Activated naive CD4-positive, alpha-beta T cell treated with anti-CD3 and anti-CD28 coated beads, Interleukin-2, amount 10 ng/mL, durations not matched to agents 7 days and 5 days (primary cell): ENCODE measurements around the gene PLEKHO1.

Source experiments
- CTCF ChIA-PET: fragments of 350-600 bp; sonication (Branson Sonifier 250); formaldehyde crosslinking; loops from one replicate; lab custom pipeline; 2021; ENCODE audit warnings: antibody characterized with exemption; lab: Charles Lee
- DNase-seq: peaks from one replicate; pipeline ENCODE4 v3.0.0-alpha.2; 2020
- H3K27ac Mint-ChIP-seq: one replicate; pipeline ENCODE4 v1.8.0; 2021; ENCODE audit warnings: mild to moderate bottlenecking, moderate library complexity, mixed read lengths
- H3K27me3 Mint-ChIP-seq: one replicate; pipeline ENCODE4 v1.8.0; 2021; ENCODE audit warnings: mild to moderate bottlenecking, mixed read lengths
- H3K36me3 Mint-ChIP-seq: one replicate; pipeline ENCODE4 v1.8.0; 2021; ENCODE audit warnings: mixed read lengths
- H3K4me1 Mint-ChIP-seq: one replicate; pipeline ENCODE4 v1.8.0; 2021; ENCODE audit warnings: mixed read lengths
- H3K4me3 Mint-ChIP-seq: one replicate; pipeline ENCODE4 v1.8.0; 2021; ENCODE audit warnings: mild to moderate bottlenecking, moderate library complexity, mixed read lengths
- H3K9me3 Mint-ChIP-seq: one replicate; pipeline ENCODE4 v1.8.0; 2021; ENCODE audit warnings: mixed read lengths

PLEKHO1 gene

GRCh38 chr1:150149271-150150132 is at the start of gene PLEKHO1:
TSS of gene PLEKHO1 (plus strand) at chr1:150149916. CDS start at chr1:150150258, 342 bp downstream.
- Mint-ChIP-seq H3K4me3 (peak within 1 kb of the TSS; percentile 98), H3K36me3 (peaks cover 46% of the 10 kb centered on the region), H3K27ac (peak within 1 kb of the TSS; percentile 97), H3K27me3 (peaks cover 17% of the 10 kb centered on the region), H3K9me3 (no peaks in the 10 kb centered on the region), H3K4me1 (peaks cover 74% of the 10 kb centered on the region)
- CTCF ChIA-PET, result interaction anchor here (1.6 to 2.1 kb wide), 3 partner anchors 9 to 16 kb away, joined by 4 to 7 read pairs (median 5); no protein-coding TSS in a partner anchor
- peak; percentile 90 for DNase-seq

DNA sequence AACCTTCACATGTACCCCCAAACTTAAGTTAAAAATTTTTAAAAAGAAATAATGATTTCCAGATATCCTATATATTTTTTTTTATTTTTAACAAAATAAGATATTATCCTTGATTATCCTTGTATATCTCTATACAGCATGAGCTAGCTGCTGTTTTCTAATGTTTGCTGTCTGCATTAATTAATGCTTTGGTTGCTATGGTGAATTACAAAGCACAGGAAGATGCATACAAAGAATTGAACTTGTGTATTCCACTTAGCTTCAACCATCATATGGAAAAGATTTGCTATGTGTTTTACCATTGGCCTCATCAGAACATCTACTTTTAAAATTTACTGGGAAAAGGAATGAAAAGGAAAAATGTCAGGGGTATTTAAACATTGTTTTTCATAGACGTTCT is 46.7 kb upstream of the PLEKHO1 start:
- DNase-seq, result no peak
- peaks cover 40% of the 10 kb centered on the region for H3K36me3 Mint-ChIP-seq
- no peak overlapping the region for H3K27ac Mint-ChIP-seq
- CTCF ChIA-PET, result interaction anchor here (1.7 to 2.7 kb wide), 2 partner anchors 8 to 63 kb away, joined by 4 to 8 read pairs; no protein-coding TSS in a partner anchor
- H3K27me3 Mint-ChIP-seq, result no peaks in the 10 kb centered on the region
- no peaks in the 10 kb centered on the region for H3K9me3 Mint-ChIP-seq
- no peak overlapping the region for H3K4me3 Mint-ChIP-seq
- peaks cover 41% of the 10 kb centered on the region for H3K4me1 Mint-ChIP-seq

DNA sequence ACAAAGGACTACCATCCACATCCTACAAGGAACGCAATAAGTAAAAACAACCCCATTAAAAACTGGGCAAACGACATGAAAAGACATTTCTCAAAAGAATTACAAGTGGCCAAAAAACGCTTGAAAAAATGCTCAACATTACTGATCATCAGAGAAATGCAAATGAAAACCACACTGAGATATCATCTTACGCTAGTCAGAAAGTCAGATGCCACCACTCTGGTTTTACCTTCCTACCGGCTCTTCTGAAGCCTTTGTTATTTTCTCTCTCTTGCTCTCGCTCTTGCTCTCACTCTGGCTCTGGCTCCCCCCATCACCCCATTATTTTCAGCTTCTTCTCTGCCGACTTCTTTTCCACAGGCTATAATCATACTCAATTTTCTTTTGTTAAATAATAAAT is 43.4 kb upstream of the PLEKHO1 start:
- Mint-ChIP-seq H3K27ac (peak overlapping the region; percentile 92), H3K9me3 (no peaks in the 10 kb centered on the region), H3K27me3 (no peaks in the 10 kb centered on the region), H3K4me3 (peak overlapping the region; percentile 50), H3K36me3 (peaks cover 35% of the 10 kb centered on the region), H3K4me1 (peaks cover 66% of the 10 kb centered on the region)
- CTCF ChIA-PET, result no interaction called here
- peak; percentile 41 for DNase-seq

DNA sequence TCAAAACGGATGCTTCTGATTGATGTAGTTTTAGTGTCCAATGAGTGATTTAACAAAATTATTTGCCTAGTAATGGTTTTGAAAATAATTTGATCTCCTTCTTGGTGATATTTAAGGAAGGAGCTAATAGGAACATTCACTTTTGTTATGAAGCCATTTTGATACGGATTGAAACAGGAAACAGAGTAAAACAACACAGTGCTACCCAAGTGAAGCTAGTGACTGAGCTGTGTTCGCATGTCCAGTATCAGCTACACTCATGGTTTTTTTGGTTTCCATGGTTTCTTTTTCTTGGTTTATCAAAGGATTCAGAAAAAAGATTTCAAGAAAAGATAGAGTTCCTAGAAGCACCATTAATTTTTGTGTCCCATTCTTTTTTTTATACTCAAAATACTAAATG is 40.1 kb upstream of the PLEKHO1 start:
- CTCF ChIA-PET, result interaction anchor here (1.5 kb wide), 1 partner anchor 78 kb away, joined by 5 read pairs; no protein-coding TSS in a partner anchor
- no peaks in the 10 kb centered on the region for H3K27me3 Mint-ChIP-seq
- H3K9me3 Mint-ChIP-seq, result peaks cover 4% of the 10 kb centered on the region
- DNase-seq, result no peak
- H3K36me3 Mint-ChIP-seq, result peaks cover 51% of the 10 kb centered on the region
- H3K4me3 Mint-ChIP-seq, result peak overlapping the region; percentile 67
- H3K4me1 Mint-ChIP-seq, result peaks cover 80% of the 10 kb centered on the region
- peak overlapping the region; percentile 99 for H3K27ac Mint-ChIP-seq

GRCh38 chr1:150110116-150110515 is 39.6 kb upstream of the PLEKHO1 start:
- Mint-ChIP-seq H3K4me3 (peak overlapping the region; percentile 67), H3K27me3 (no peaks in the 10 kb centered on the region), H3K27ac (peak overlapping the region; percentile 99), H3K4me1 (peaks cover 77% of the 10 kb centered on the region), H3K36me3 (peaks cover 51% of the 10 kb centered on the region), H3K9me3 (peaks cover 7% of the 10 kb centered on the region)
- CTCF ChIA-PET, result interaction anchor here (1.5 kb wide), 1 partner anchor 77 kb away, joined by 5 read pairs; no protein-coding TSS in a partner anchor
- DNase-seq, result no peak

DNA sequence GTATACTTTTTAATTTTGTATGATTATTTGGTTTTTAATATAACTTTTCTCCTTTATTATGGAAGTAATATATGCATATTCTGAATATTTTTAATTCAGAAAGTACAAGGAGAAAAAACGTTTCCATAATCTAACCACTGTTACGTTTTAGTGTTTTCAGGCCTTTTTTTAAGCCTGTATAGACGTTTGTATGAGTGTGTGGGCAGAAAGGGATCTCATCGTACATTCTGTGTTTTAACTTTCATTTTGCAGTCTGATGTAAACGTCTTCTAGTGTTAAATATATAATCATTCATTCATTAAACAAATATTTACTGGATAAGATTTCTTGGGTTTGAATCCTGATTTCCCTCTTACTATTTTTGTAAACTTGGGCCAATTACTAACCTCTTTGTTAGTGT is 38.0 kb upstream of the PLEKHO1 start:
- Mint-ChIP-seq H3K36me3 (peaks cover 49% of the 10 kb centered on the region), H3K9me3 (peaks cover 11% of the 10 kb centered on the region), H3K4me1 (peaks cover 62% of the 10 kb centered on the region), H3K27me3 (no peaks in the 10 kb centered on the region), H3K4me3 (peak overlapping the region; percentile 63), H3K27ac (peak overlapping the region; percentile 84)
- DNase-seq, result no peak
- CTCF ChIA-PET, result no interaction called here

DNA sequence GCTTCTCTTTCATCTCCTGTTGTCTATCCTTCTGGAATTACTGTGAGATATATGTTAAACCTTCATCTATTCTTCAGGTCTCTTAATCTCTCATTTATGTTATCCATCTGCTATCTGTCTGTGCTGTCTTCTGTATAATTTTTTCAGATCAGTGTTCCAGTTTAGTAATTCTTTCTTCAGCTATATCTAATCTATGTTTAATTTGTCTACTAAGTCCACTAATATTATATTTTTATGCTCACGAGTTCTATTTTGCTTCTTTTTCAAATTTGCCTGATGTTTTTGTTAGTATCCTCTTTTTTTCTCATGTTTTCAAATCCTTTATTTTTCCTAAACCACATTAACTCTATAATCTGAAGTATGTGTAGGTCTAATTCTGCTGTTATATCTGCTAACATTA is 34.6 kb upstream of the PLEKHO1 start:
- no peak overlapping the region for H3K27ac Mint-ChIP-seq
- no peak overlapping the region for H3K4me3 Mint-ChIP-seq
- H3K27me3 Mint-ChIP-seq, result no peaks in the 10 kb centered on the region
- peaks cover 11% of the 10 kb centered on the region for H3K9me3 Mint-ChIP-seq
- peaks cover 41% of the 10 kb centered on the region for H3K36me3 Mint-ChIP-seq
- peaks cover 28% of the 10 kb centered on the region for H3K4me1 Mint-ChIP-seq
- CTCF ChIA-PET, result interaction anchor here (1.1 to 1.3 kb wide), 2 partner anchors 24 to 56 kb away, joined by 3 read pairs; no protein-coding TSS in a partner anchor
- DNase-seq, result no peak

GRCh38 chr1:150118716-150119115 is 31.0 kb upstream of the PLEKHO1 start:
- Mint-ChIP-seq H3K36me3 (peaks cover 30% of the 10 kb centered on the region), H3K4me3 (no peak overlapping the region), H3K9me3 (peaks cover 11% of the 10 kb centered on the region), H3K27ac (no peak overlapping the region), H3K4me1 (no peaks in the 10 kb centered on the region), H3K27me3 (no peaks in the 10 kb centered on the region)
- CTCF ChIA-PET, result interaction anchor here (1.4 kb wide), 1 partner anchor 45 kb away, joined by 4 read pairs; no protein-coding TSS in a partner anchor
- DNase-seq, result no peak

DNA sequence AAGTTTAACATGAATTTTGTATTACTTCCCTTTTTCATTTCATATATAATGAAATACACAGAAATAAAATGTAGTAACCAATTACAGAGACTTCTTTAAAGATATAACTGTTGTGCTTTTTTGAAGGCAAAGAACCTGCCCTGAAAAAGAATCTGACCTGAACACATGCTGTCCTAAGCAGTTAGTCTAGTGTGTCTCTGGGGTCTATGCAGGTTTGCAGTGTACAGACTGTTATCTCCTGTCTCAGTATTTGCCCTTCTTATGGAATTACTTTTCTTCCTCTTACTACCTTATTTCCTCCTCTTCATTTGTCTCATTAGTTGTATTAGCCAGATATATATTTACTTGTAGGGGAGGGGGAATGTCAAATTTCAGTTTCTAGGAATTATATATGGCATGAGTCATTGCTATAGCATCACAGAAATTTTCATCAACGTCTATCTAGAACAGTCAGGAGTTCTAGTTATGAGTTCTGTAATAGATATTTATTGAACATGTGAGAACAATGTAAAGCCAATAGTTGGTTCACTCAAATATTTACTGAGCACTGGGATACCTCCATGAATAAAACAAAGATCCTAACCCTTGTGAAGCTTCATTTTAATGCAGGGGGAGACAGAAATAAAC is 28.4 kb upstream of the PLEKHO1 start:
- H3K36me3 Mint-ChIP-seq, result peaks cover 12% of the 10 kb centered on the region
- CTCF ChIA-PET, result no interaction called here
- H3K4me3 Mint-ChIP-seq, result no peak overlapping the region
- no peak overlapping the region for H3K27ac Mint-ChIP-seq
- no peaks in the 10 kb centered on the region for H3K27me3 Mint-ChIP-seq
- no peaks in the 10 kb centered on the region for H3K9me3 Mint-ChIP-seq
- no peak for DNase-seq
- H3K4me1 Mint-ChIP-seq, result no peaks in the 10 kb centered on the region

GRCh38 chr1:150126811-150127210 is 22.9 kb upstream of the PLEKHO1 start:
- Mint-ChIP-seq H3K9me3 (no peaks in the 10 kb centered on the region), H3K27ac (no peak overlapping the region), H3K4me1 (no peaks in the 10 kb centered on the region), H3K4me3 (no peak overlapping the region), H3K27me3 (no peaks in the 10 kb centered on the region), H3K36me3 (peaks cover 14% of the 10 kb centered on the region)
- CTCF ChIA-PET, result no interaction called here
- no peak for DNase-seq

DNA sequence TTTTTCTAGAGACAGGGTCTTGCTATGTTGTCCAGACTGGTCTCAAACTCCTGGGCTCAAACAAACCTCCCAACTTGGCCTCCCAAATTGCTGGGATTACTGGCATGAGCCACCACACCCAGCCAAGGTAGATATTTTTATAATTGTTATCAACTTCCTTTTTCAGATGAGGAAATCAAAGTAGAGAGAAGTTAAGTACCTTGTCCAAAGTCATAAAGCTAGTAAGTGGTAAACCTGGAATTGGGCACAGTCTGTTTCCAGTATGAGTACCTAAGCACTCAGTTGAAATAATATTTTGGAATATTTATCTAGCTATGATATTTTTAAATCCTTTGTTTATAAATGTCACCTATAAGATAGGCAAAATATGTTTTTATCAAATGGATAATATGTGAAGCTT is 22.3 kb upstream of the PLEKHO1 start:
- no peak overlapping the region for H3K27ac Mint-ChIP-seq
- H3K36me3 Mint-ChIP-seq, result peaks cover 11% of the 10 kb centered on the region
- no peak overlapping the region for H3K4me3 Mint-ChIP-seq
- CTCF ChIA-PET, result no interaction called here
- H3K4me1 Mint-ChIP-seq, result no peaks in the 10 kb centered on the region
- no peaks in the 10 kb centered on the region for H3K27me3 Mint-ChIP-seq
- DNase-seq, result no peak
- H3K9me3 Mint-ChIP-seq, result no peaks in the 10 kb centered on the region

DNA sequence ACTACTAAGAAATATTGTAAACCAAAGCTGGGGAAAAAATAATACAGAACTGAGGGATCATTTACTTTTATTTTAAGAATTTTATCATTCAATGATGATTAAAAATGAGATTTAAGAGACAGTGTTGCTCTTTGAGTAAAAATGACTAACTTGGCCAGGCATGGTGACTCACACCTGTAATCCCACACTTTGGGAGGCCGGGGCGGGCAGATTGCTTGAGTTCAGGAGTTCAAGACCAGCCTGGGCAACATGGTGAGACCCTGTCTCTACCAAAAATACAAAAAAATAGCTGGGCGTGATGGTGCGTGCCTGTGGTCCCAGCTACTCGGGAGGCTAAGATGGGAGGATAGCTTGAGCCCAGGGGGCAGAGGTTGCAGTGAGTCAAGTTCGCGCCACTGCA is 21.8 kb upstream of the PLEKHO1 start:
- CTCF ChIA-PET, result no interaction called here
- no peak overlapping the region for H3K27ac Mint-ChIP-seq
- no peaks in the 10 kb centered on the region for H3K9me3 Mint-ChIP-seq
- H3K4me1 Mint-ChIP-seq, result no peaks in the 10 kb centered on the region
- peaks cover 12% of the 10 kb centered on the region for H3K36me3 Mint-ChIP-seq
- DNase-seq, result no peak
- H3K27me3 Mint-ChIP-seq, result no peaks in the 10 kb centered on the region
- no peak overlapping the region for H3K4me3 Mint-ChIP-seq

DNA sequence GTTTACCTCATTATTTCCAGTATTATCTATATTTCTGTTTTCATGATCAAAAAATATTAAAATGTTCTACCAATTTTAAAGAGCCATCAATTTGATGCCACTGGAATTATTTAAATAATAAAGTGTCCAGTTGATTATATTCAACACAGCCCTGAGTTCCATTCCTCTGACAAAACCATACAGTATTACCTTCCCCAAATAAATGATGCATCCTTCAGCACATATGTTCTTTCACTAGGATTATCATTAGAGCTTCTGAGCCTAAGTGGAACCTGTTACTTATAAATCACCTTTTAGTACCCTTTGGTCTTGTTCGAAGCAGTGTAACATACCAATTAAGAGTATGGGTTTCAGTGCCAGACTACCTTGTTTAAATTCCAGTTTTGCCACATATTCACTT is 17.3 kb upstream of the PLEKHO1 start:
- H3K27me3 Mint-ChIP-seq, result no peaks in the 10 kb centered on the region

GRCh38 chr1:150134537-150134936 is 15.2 kb upstream of the PLEKHO1 start:
- Mint-ChIP-seq H3K36me3 (peaks cover 9% of the 10 kb centered on the region), H3K27me3 (no peaks in the 10 kb centered on the region), H3K27ac (no peak overlapping the region), H3K9me3 (no peaks in the 10 kb centered on the region), H3K4me1 (no peaks in the 10 kb centered on the region), H3K4me3 (no peak overlapping the region)
- DNase-seq, result no peak
- CTCF ChIA-PET, result no interaction called here

More for the DNA sequence above, 17.3 kb upstream of the PLEKHO1 start:
- Mint-ChIP-seq H3K27ac (no peak overlapping the region), H3K4me3 (no peak overlapping the region), H3K9me3 (no peaks in the 10 kb centered on the region), H3K36me3 (peaks cover 10% of the 10 kb centered on the region), H3K4me1 (no peaks in the 10 kb centered on the region)
- CTCF ChIA-PET, result interaction anchor here (1.0 to 1.2 kb wide), 2 partner anchors 33 to 59 kb away, joined by 3 read pairs; no protein-coding TSS in a partner anchor
- no peak for DNase-seq
